CD14-positive monocyte (primary cell): Measurements from ENCODE around the gene BRF1. TPM values are rescaled to one million over a fixed set of nuclear protein-coding genes. Genes with fewer than 3 reads are reported as not detected.

ENCODE experiments used
- DNase-seq, 3 donors: peaks; one replicate each; pipeline ENCODE4 v3.0.0-alpha.2; 2011 to 2022
- H2AFZ ChIP-seq: 2 replicates; pipeline ENCODE4 v1.6.0; 2012; ENCODE audit warnings: mild to moderate bottlenecking, low read depth, low read length, inconsistent platforms; ENCODE audit not compliant: insufficient read depth, poor library complexity, severe bottlenecking
- H3K27ac ChIP-seq, 2 donors: 1 replicate in 1 of 2; 2 replicates in 1 of 2; pipeline ENCODE4 v1.5.1; 2012 to 2013; ENCODE audit warnings: low read length in 2 of 2, control low read depth in 1 of 2, inconsistent platforms in 1 of 2, low read depth in 1 of 2, mild to moderate bottlenecking in 1 of 2
- H3K27me3 ChIP-seq, 2 donors: one replicate each; pipeline versions ENCODE4 v1.6.0 to v1.6.1; 2011 to 2013; ENCODE audit warnings: low read length in 2 of 2; ENCODE audit not compliant: control insufficient read depth in 2 of 2, insufficient read depth in 2 of 2
- H3K36me3 ChIP-seq, 2 donors: replicated peaks in 1 of 2; 1 replicate in 1 of 2; 2 replicates in 1 of 2; pipeline versions ENCODE4 v1.5.1 to v1.6.1; 2012 to 2013; ENCODE audit warnings: low read length in 2 of 2, control low read depth in 1 of 2, inconsistent platforms in 1 of 2, mild to moderate bottlenecking in 1 of 2; ENCODE audit not compliant: insufficient read depth in 2 of 2, control insufficient read depth in 1 of 2
- H3K4me1 ChIP-seq, 2 donors: 1 replicate in 1 of 2; 2 replicates in 1 of 2; pipeline versions ENCODE4 v1.5.1 to v1.6.1; 2012 to 2013; ENCODE audit warnings: low read length in 2 of 2, control low read depth in 1 of 2, inconsistent platforms in 1 of 2, mild to moderate bottlenecking in 1 of 2, moderate library complexity in 1 of 2; ENCODE audit not compliant: insufficient read depth in 2 of 2, control insufficient read depth in 1 of 2
- H3K4me2 ChIP-seq: replicated peaks from 2 replicates; pipeline ENCODE3; 2012; ENCODE audit warnings: low read length, moderate library complexity, mild to moderate bottlenecking; ENCODE audit not compliant: poor library complexity, severe bottlenecking; ENCODE audit errors: extremely low read depth
- H3K4me3 ChIP-seq, 3 experiments: fragments of 200-600 bp in 1 of 3; sonication (generic) in 1 of 3; replicated peaks in 1 of 3; 1 replicate in 2 of 3; 2 replicates in 1 of 3; pipeline ENCODE4 v1.5.1; 2011 to 2013; ENCODE audit warnings: low read length in 3 of 3, mild to moderate bottlenecking in 3 of 3, control low read depth in 2 of 3, low read depth in 2 of 3, inconsistent platforms in 1 of 3, moderate library complexity in 1 of 3
- H3K79me2 ChIP-seq: 2 replicates; pipeline ENCODE4 v1.6.0; 2012; ENCODE audit warnings: mild to moderate bottlenecking, control low read depth, inconsistent platforms, low read length, moderate library complexity; ENCODE audit not compliant: insufficient read depth
- H3K9ac ChIP-seq: 2 replicates; pipeline ENCODE4 v1.6.0; 2017; ENCODE audit warnings: low read length, mild to moderate bottlenecking; ENCODE audit not compliant: insufficient read depth, poor library complexity, severe bottlenecking
- H3K9me3 ChIP-seq, 2 donors: replicated peaks in 1 of 2; 1 replicate in 1 of 2; 2 replicates in 1 of 2; pipeline versions ENCODE4 v1.5.1 to v1.6.1; 2012 to 2013; ENCODE audit warnings: low read length in 2 of 2, control low read depth in 1 of 2; ENCODE audit not compliant: control insufficient read depth in 1 of 2, insufficient read depth in 1 of 2
- H4K20me1 ChIP-seq: 2 replicates; pipeline ENCODE4 v1.6.0; 2012; ENCODE audit warnings: mild to moderate bottlenecking, low read length, control low read depth, moderate library complexity; ENCODE audit not compliant: insufficient read depth
- H3K27ac Mint-ChIP-seq, 7 donors: one replicate each; pipeline ENCODE4 v1.8.0; 2020; ENCODE audit warnings: mild to moderate bottlenecking in 7 of 7, mixed read lengths in 7 of 7, moderate library complexity in 6 of 7, inconsistent platforms in 2 of 7
- H3K27me3 Mint-ChIP-seq, 3 donors: one replicate each; pipeline ENCODE4 v1.8.0; 2021 to 2022; ENCODE audit warnings: low read depth in 3 of 3, mild to moderate bottlenecking in 3 of 3, mixed read lengths in 3 of 3, moderate library complexity in 3 of 3, inconsistent platforms in 1 of 3
- H3K36me3 Mint-ChIP-seq, 2 donors: one replicate each; pipeline ENCODE4 v1.8.0; 2020; ENCODE audit warnings: mixed read lengths in 2 of 2, inconsistent platforms in 1 of 2, mild to moderate bottlenecking in 1 of 2
- H3K4me1 Mint-ChIP-seq: one replicate; pipeline ENCODE4 v1.8.0; 2020; ENCODE audit warnings: mild to moderate bottlenecking, mixed read lengths
- H3K4me3 Mint-ChIP-seq, 2 donors: one replicate each; pipeline ENCODE4 v1.8.0; 2020; ENCODE audit warnings: mild to moderate bottlenecking in 2 of 2, mixed read lengths in 2 of 2, moderate library complexity in 1 of 2
- H3K9me3 Mint-ChIP-seq, 7 donors: one replicate each; pipeline ENCODE4 v1.8.0; 2020 to 2022; ENCODE audit warnings: mixed read lengths in 7 of 7, mild to moderate bottlenecking in 6 of 7, moderate library complexity in 6 of 7, inconsistent platforms in 2 of 7
- WGBS: methylation state at CpG from one replicate; pipeline ENCODE4 v1.1.5; 2013; ENCODE audit warnings: missing lambda C conversion rate; ENCODE audit not compliant: insufficient coverage; 5-methylcytosine and 5-hydroxymethylcytosine counted together
- intact Hi-C, 2 donors: fragments of 100-400 bp; cut with micrococcal nuclease; formaldehyde crosslinking; loops; one replicate each; pipeline versions ENCODE4 v1.15.0 to v1.15.1; 2023
- polyA plus RNA-seq, 3 donors: library from polyadenylated mRNA; depleted of rRNA in 1 of 3; unstranded in 2 of 3; stranded (reverse) in 1 of 3; fragments of 300-500 nt in 2 of 3; fragments of >200 nt in 1 of 3; fragmentation: Illumina TruSeq in 2 of 3; gene quantifications; 1 replicate in 2 of 3; 2 replicates in 1 of 3; pipeline ENCODE4 v1.2.3, GENCODE V29; 2012 to 2021
- TF ChIP-seq, protein P1 (sequence below): fragments of 200-600 bp; IDR thresholded peaks from one replicate; pipeline ENCODE4 v1.8.0; 2022; ENCODE audit warnings: antibody characterized with exemption, mild to moderate bottlenecking

The BRF1 gene
- polyA plus RNA-seq, 3 donors = 2.3 to 20.5 (median 2.5) TPM

DNA sequence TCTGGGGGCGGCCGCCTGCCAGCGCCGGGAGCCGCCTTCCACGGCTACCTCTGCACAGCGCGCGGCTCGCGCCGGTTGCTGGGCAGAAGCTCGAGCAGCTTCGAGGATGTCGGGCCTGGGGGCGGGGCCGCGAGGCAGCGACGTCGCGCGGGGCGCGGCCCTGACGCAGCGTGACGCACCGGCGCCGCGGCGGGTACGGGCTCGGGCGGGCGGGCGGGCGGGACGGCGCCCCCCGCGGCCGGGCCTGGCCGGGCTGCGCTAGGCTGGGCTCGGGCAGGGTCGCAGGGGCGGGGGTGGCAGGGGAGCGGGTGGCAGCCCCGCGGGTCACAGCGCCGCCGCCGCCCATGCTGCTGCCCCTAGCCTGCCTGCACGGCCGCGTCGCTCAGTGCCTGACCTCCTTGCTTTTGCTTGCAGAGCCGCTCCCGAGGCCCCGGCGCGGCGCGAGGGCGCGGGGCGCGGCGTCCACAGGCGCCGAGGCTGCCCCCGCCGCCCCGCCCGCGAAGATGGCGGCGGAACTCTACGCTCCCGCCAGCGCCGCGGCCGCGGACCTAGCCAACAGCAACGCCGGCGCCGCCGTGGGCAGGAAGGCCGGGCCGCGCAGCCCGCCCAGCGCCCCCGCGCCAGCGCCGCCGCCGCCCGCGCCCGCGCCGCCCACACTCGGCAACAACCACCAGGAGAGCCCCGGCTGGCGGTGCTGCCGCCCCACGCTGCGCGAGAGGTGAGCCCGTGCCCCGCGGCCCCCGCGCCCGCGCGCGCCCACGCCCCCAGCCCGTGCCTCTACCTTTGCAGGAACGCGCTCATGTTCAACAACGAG, 52.2 kb downstream of the BRF1 start, which contains the start of gene BTBD6:
TSS of gene BTBD6 (plus strand) at position 166 of the 814 bp plus-strand sequence. CDS start at position 345, 179 bp downstream.
- Histone ChIP-seq H3K4me1 (peaks cover 12 to 22% of the 10 kb centered on the region in 2 donors), H3K79me2 (peaks cover 17% of the 10 kb centered on the region), H3K9ac (peak within 1 kb of the TSS; percentile 63)

GRCh38 chr14:105247715-105248367, 53.0 kb downstream of the BRF1 start:
- Mint-ChIP-seq H3K27me3 (no peaks in the 10 kb centered on the region), H3K36me3 (peaks cover 49 to 65% of the 10 kb centered on the region in 2 donors), H3K4me1 (peaks cover 19% of the 10 kb centered on the region), H3K4me3 (peak overlapping the region; percentile 81 to 88), H3K9me3 (peaks cover 0 to 3% (median 0%) of the 10 kb centered on the region in 7 donors), H3K27ac (peak overlapping the region; percentile 43 to 85 (median 81))
- H3K27ac ChIP-seq = peak overlapping the region; percentile 29 to 55
- no peaks in the 10 kb centered on the region for H3K9me3 ChIP-seq
- no peak for DNase-seq
- H3K9ac ChIP-seq = peak overlapping the region; percentile 40
- peaks cover 12 to 22% of the 10 kb centered on the region in 2 donors for H3K4me1 ChIP-seq
- WGBS = 49% methylated on average over 42 of the region's 42 CpGs
- H2AFZ ChIP-seq = peak overlapping the region; percentile 83
- intact Hi-C loops = no loop called here
- no peaks in the 10 kb centered on the region for H3K27me3 ChIP-seq
- peaks cover 26 to 48% of the 10 kb centered on the region in 2 donors for H3K36me3 ChIP-seq
- TF ChIP-seq, protein P1, sequence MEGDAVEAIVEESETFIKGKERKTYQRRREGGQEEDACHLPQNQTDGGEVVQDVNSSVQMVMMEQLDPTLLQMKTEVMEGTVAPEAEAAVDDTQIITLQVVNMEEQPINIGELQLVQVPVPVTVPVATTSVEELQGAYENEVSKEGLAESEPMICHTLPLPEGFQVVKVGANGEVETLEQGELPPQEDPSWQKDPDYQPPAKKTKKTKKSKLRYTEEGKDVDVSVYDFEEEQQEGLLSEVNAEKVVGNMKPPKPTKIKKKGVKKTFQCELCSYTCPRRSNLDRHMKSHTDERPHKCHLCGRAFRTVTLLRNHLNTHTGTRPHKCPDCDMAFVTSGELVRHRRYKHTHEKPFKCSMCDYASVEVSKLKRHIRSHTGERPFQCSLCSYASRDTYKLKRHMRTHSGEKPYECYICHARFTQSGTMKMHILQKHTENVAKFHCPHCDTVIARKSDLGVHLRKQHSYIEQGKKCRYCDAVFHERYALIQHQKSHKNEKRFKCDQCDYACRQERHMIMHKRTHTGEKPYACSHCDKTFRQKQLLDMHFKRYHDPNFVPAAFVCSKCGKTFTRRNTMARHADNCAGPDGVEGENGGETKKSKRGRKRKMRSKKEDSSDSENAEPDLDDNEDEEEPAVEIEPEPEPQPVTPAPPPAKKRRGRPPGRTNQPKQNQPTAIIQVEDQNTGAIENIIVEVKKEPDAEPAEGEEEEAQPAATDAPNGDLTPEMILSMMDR = no peak
- peaks cover 12% of the 10 kb centered on the region for H4K20me1 ChIP-seq
- peak overlapping the region; percentile 37 to 82 (median 41) for H3K4me3 ChIP-seq
- H3K4me2 ChIP-seq = peak overlapping the region; percentile 82
- H3K79me2 ChIP-seq = peaks cover 17% of the 10 kb centered on the region

More for the DNA sequence above, 52.2 kb downstream of the BRF1 start, which contains the start of gene BTBD6:
- Histone ChIP-seq H4K20me1 (peaks cover 12% of the 10 kb centered on the region), H3K27ac (peak within 1 kb of the TSS; percentile 29 to 55), H3K27me3 (no peaks in the 10 kb centered on the region), H3K9me3 (no peaks in the 10 kb centered on the region), H3K4me3 (peak within 1 kb of the TSS; percentile 37 to 82 (median 41)), H3K36me3 (peaks cover 32 to 54% of the 10 kb centered on the region in 2 donors), H3K4me2 (peak within 1 kb of the TSS; percentile 82), H2AFZ (peak within 1 kb of the TSS; percentile 83)
- intact Hi-C loops = no loop called here
- H3K4me3 Mint-ChIP-seq = peak within 1 kb of the TSS; percentile 81 to 88
- peak; percentile 75 to 81 (median 76) for DNase-seq
- 2% methylated on average over 116 of the region's 130 CpGs for WGBS
- no peaks in the 10 kb centered on the region for H3K27me3 Mint-ChIP-seq
- H3K36me3 Mint-ChIP-seq = peaks cover 49 to 65% of the 10 kb centered on the region in 2 donors
- peaks cover 0 to 3% (median 0%) of the 10 kb centered on the region in 7 donors for H3K9me3 Mint-ChIP-seq
- H3K27ac Mint-ChIP-seq = peak within 1 kb of the TSS; percentile 54 to 85 (median 81)
- peaks cover 19% of the 10 kb centered on the region for H3K4me1 Mint-ChIP-seq
- TF ChIP-seq, protein P1 = peak; percentile 8
